HG03060 (cell line): Measurements from ENCODE around the gene WDR46.
"Not testable (repeated sequence)": the region's sequence is repeated elsewhere in the genome, so short reads cannot be mapped to it uniquely, and the experiment has no call there.

ENCODE experiments used
- ATAC-seq: cut with Tn5 transposase; IDR thresholded peaks from one replicate; pipeline ENCODE4 v1.9.1; 2021; ENCODE audit warnings: low read depth, moderate number of reproducible peaks; ENCODE audit not compliant: unreplicated experiment

The WDR46 gene

GRCh38 chr6:33271468-33272274 is 17.4 kb downstream of the WDR46 start, which contains the start of the genes RPS18 and VPS52:
TSS of gene RPS18 (plus strand) at chr6:33272075. CDS start at chr6:33272120, 45 bp downstream.
TSS of gene VPS52 (minus strand) at chr6:33271876. CDS start at chr6:33271675, 201 bp downstream.
- ATAC-seq, result peak; percentile 79

- peak; percentile 13 for ATAC-seq
These were observed 17.9 kb downstream of the WDR46 start for GRCh38 chr6:33271117-33271467.

GRCh38 chr6:33264015-33264414 is 25.0 kb downstream of the WDR46 start:
- ATAC-seq, result no peak

GRCh38 chr6:33262490-33262889 is 26.5 kb downstream of the WDR46 start:
- not testable (repeated sequence) for ATAC-seq

GRCh38 chr6:33259032-33259431 is 30.0 kb downstream of the WDR46 start:
- ATAC-seq, result no peak

- ATAC-seq, result no peak
These were observed 34.4 kb downstream of the WDR46 start for GRCh38 chr6:33254591-33254990.

GRCh38 chr6:33252759-33253158 is 36.3 kb downstream of the WDR46 start:
- ATAC-seq, result no peak

- ATAC-seq, result no peak
These were observed 37.5 kb downstream of the WDR46 start for GRCh38 chr6:33251395-33252012.

- ATAC-seq, result no peak
These were observed 38.3 kb downstream of the WDR46 start for GRCh38 chr6:33250731-33251130.

GRCh38 chr6:33249732-33250630 is 39.1 kb downstream of the WDR46 start:
- ATAC-seq, result no peak

GRCh38 chr6:33248932-33249731 is 39.9 kb downstream of the WDR46 start:
- ATAC-seq, result peak; percentile 86

- no peak for ATAC-seq
These were observed 40.5 kb downstream of the WDR46 start for GRCh38 chr6:33248643-33248931.

GRCh38 chr6:33247977-33248642 is 40.9 kb downstream of the WDR46 start:
- no peak for ATAC-seq

- no peak for ATAC-seq
These were observed 45.6 kb downstream of the WDR46 start for GRCh38 chr6:33243476-33243875.

- no peak for ATAC-seq
These were observed 47.1 kb downstream of the WDR46 start for GRCh38 chr6:33241968-33242367.

GRCh38 chr6:33237741-33238140 is 51.3 kb downstream of the WDR46 start:
- no peak for ATAC-seq

GRCh38 chr6:33236852-33237251 is 52.2 kb downstream of the WDR46 start:
- no peak for ATAC-seq

- no peak for ATAC-seq
These were observed 52.7 kb downstream of the WDR46 start for GRCh38 chr6:33236328-33236727.

- ATAC-seq, result no peak
These were observed 53.8 kb downstream of the WDR46 start for GRCh38 chr6:33235221-33235634.
